DMS114 treated with DMSO at 0.1 percent for 48 hours (cell line): ENCODE results near the gene VPS50.

ENCODE experiments used
- DNase-seq: peaks from one replicate; lab custom pipeline; 2025; ENCODE audit not compliant: unreplicated experiment; lab: John Stamatoyannopoulos, UW

VPS50 gene

DNA sequence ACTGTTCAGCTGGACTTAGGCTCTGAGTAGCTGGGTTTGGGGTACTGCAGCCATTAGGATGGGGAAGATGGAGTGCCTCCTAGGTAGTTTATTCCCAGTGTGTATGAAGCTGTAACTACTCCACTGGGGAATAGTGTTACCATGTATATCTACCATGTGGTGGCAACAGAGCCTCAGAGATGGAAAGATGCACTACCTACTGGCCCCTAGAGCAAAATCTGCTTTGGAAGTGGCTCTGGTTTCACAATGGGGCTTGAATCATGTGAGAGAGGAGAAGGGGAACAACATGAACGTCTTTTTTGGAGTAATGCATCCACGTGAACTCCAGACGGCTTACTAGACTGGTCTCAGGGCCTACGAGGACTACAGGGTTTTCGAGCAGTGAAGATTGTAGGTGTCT lies 175.1 kb downstream of the VPS50 start:
- no peak for DNase-seq

DNA sequence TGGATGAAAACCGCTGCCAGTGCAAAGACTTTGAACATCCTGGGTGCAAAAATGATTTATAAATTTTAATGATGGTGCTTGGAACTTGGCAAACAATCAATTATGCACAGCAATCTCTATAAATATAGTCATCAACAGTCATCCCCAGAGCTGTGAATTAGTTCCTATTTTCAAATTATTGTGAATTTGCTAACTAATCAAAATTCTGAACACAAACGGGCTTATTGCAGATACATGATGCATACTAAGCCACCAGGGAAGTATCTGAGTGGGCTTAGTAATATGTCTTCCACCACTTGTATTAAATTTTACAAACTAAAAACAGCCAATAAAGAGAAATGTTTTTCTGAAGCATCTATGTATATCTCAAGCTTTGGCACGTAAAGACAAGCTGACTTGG lies 177.2 kb downstream of the VPS50 start:
- no peak for DNase-seq
